ENCODE results near the gene ASPG.

Gene ASPG

GRCh38 chr14:104104076-104104901 is 18.8 kb downstream of the ASPG start:
- TF ChIP-seq ZFX (IDR thresholded peaks at IDR 0.05) (no peak), CTCF (conservative IDR thresholded peaks at IDR 0.05) (no peak)
- no peak overlapping the region for H3K27ac ChIP-seq

- TF ChIP-seq ZFX (IDR thresholded peaks at IDR 0.05): no peak
- no peak for TF ChIP-seq CTCF (conservative IDR thresholded peaks at IDR 0.05)
Measured at GRCh38 chr14:104105071-104105821, 19.7 kb downstream of the ASPG start.

DNA sequence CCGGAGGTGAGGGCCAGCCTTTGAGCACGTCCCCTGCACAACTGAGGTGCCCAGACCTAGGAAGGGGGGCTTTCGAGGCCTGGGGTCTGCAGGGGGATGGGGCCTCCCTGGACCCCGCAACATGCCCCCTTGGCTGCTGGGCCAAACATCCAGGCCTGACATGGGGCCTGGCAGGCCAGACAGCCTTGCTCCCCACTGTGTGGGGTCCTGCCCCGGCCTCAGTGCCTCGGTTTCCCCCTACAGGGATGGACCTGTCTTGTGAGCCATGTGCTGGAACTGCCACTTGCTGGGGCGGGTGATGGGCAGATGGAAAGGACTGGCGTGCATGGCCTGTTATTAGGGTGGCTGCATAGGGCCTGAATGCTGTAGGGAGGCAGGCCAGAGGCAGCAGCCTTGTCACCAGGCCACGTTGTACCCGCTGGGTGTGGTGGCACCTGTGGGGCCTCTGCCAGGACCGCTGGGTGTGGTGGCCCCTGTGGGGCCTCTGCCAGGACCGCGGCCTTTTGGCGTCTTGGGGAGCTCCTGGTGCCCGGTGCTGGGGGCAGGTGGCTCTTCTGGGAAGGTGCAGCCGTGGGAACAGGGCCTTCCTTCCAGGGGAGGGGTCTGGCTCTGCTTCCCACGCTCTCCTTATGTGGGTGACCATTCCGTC is 20.4 kb downstream of the ASPG start:
- no peak for TF ChIP-seq ZFX (IDR thresholded peaks at IDR 0.05)
- TF ChIP-seq CTCF (conservative IDR thresholded peaks at IDR 0.05): no peak
- H3K27ac ChIP-seq: no peak overlapping the region

More at GRCh38 chr14:104105071-104105821, 19.7 kb downstream of the ASPG start:
- no peak overlapping the region for H3K27ac ChIP-seq

DNA sequence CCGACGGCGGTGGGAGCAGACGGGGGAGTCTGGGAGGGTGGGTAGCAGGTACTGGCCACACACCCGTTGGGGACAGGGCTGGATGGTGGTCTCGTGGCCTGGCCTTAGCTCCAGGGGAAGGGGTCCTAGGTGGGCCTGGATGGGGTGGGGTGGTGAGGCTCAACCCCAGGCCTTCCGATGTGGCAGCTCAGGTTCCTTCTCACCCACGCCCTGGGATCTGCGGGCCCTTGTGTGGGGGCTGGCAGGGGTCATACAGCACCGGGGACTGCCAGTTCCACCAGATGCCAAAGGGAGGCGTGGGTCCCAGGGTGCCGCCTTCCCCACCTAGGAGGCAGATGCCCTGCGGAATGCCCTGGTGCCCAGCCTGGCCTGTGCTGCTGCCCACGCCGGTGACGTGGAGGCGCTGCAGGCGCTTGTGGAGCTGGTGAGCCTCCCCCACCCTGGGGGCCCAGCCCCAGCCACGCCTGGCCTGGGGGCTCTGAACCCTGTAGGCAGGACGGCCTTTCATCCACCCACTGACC is 21.0 kb downstream of the ASPG start:
- TF ChIP-seq CTCF (conservative IDR thresholded peaks at IDR 0.05) (no peak), ZFX (IDR thresholded peaks at IDR 0.05) (no peak)
- no peak overlapping the region for H3K27ac ChIP-seq

GRCh38 chr14:104107101-104107581 is 21.6 kb downstream of the ASPG start:
- TF ChIP-seq ZFX (IDR thresholded peaks at IDR 0.05): no peak
- TF ChIP-seq CTCF (conservative IDR thresholded peaks at IDR 0.05): no peak
- no peak overlapping the region for H3K27ac ChIP-seq

DNA sequence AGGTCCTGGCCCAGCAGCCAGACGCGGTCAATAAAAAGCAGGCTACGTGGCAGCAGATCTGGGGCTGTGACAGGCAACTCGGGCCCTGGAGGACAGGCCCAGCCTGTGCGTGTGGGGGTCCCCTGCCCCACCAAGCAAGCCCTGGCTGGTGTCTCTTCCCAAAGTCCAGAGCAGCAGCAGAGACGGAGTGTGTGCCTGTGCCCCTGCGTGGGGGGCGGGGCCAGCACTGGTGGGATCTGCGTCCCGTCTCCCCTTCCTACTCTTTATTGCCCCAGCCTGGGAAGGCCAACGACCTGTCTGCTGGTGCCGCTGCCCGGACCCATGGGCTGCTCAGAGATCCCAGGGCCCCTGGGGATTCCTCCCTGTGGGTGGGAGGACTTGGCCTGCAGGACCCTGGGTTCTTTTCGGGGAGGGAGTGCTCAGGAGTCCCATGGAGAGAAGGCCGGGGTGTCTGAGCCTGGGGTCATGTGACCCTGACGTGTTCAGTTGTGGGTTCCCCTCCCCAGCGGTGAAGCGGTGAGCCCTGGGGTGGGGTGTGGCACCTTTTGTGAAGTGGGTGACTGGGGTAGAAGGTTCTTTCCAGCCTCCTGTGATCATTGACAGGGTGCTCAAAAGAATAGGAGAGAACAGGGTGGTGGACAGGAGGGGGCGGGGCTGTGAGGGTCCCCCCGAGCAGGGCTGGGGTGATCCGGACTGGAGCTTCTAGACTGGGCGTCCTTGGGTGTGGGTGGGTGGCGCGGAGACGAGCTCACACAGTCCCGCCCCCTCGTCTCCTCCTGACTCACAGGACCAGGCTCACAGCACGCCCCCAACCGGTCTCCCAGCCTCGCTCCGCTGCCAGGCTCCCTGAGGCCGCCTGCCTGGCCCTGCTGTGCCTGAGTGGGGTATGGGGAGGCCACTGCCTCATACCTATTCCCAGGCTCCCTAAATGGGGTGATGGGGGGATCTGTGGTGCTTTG is 22.4 kb downstream of the ASPG start:
- no peak overlapping the region for H3K27ac ChIP-seq
- TF ChIP-seq ZFX (IDR thresholded peaks at IDR 0.05) (no peak), CTCF (conservative IDR thresholded peaks at IDR 0.05) (no peak)

Measured in C4-2B (cell line).